ENCODE data around the gene KLK8. TPM values are rescaled to one million over a fixed set of nuclear protein-coding genes. Genes with fewer than 3 reads are reported as not detected.

KLK8 gene
- total and polyA plus RNA-seq, 7 experiments from 2014 or later, result not detected

- ATAC-seq (no peak), DNase-seq (no peak)
- ChIA-PET POLR2A (no interaction called here), CTCF (no interaction called here)
- peaks cover 57 to 75% (median 61%) of the 10 kb centered on the region in 5 donors for H3K27me3 Mint-ChIP-seq
- H3K36me3 Mint-ChIP-seq, result peaks cover 0 to 7% (median 0%) of the 10 kb centered on the region in 5 donors
- peaks cover 12 to 25% (median 23%) of the 10 kb centered on the region in 7 donors for H3K4me1 Mint-ChIP-seq
- no peaks in the 10 kb centered on the region for H3K9me3 ChIP-seq (ENCODE audit: control insufficient read depth in 2 of 3, low read length in 3 of 3)
- no peaks in the 10 kb centered on the region for H3K36me3 ChIP-seq (ENCODE audit: control insufficient read depth in 2 of 3, insufficient read depth in 3 of 3, low read length in 3 of 3)
- no peak within 1 kb of the TSS for H3K27ac ChIP-seq (ENCODE audit: low read depth, low read length)
- peaks cover 0 to 8% of the 10 kb centered on the region in 2 donors for H3K27me3 ChIP-seq (ENCODE audit: control insufficient read depth in 2 of 2, insufficient read depth in 2 of 2, low read length in 2 of 2)
- peak within 1 kb of the TSS in 8 of 10 donors; percentile 46 to 83 (median 72) for H3K4me3 Mint-ChIP-seq
- H3K27ac Mint-ChIP-seq, result peak within 1 kb of the TSS in 1 of 9 donors; percentile 69
- H3K4me3 ChIP-seq (ENCODE audit: low read length), result no peak within 1 kb of the TSS
- peaks cover 0 to 3% (median 0%) of the 10 kb centered on the region in 11 donors for H3K9me3 Mint-ChIP-seq
- no peaks in the 10 kb centered on the region for H3K4me1 ChIP-seq (ENCODE audit: control insufficient read depth in 2 of 2, insufficient read depth in 2 of 2, low read length in 2 of 2)
- intact Hi-C loops (cut with micrococcal nuclease), result no loop called here
These were observed 18.1 kb upstream of the KLK8 start, which contains the start of gene KLK10 for GRCh38 chr19:51019544-51019925. Gene KLK10, minus strand, starts transcription at chr19:51019709. Its CDS starts 579 bp downstream, at chr19:51019130.

- no peaks in the 10 kb centered on the region for H3K9me3 ChIP-seq (ENCODE audit: control insufficient read depth in 2 of 3, low read length in 3 of 3)
- peak; percentile 14 for ATAC-seq
- H3K36me3 ChIP-seq (ENCODE audit: control insufficient read depth in 2 of 3, insufficient read depth in 3 of 3, low read length in 3 of 3), result no peaks in the 10 kb centered on the region
- H3K27ac ChIP-seq (ENCODE audit: low read depth, low read length), result no peak overlapping the region
- H3K27me3 ChIP-seq (ENCODE audit: control insufficient read depth in 2 of 2, insufficient read depth in 2 of 2, low read length in 2 of 2), result peaks cover 0 to 8% of the 10 kb centered on the region in 2 donors
- no peaks in the 10 kb centered on the region for H3K4me1 ChIP-seq (ENCODE audit: control insufficient read depth in 2 of 2, insufficient read depth in 2 of 2, low read length in 2 of 2)
- peaks cover 17 to 25% (median 23%) of the 10 kb centered on the region in 7 donors for H3K4me1 Mint-ChIP-seq
- peaks cover 63 to 75% (median 66%) of the 10 kb centered on the region in 5 donors for H3K27me3 Mint-ChIP-seq
- ChIA-PET CTCF (no interaction called here), POLR2A (no interaction called here)
- no peak overlapping the region for H3K27ac Mint-ChIP-seq
- no peak overlapping the region for H3K4me3 ChIP-seq (ENCODE audit: low read length)
- intact Hi-C loops (cut with micrococcal nuclease), result no loop called here
- no peak for DNase-seq
- peak overlapping the region in 8 of 10 donors; percentile 46 to 83 (median 72) for H3K4me3 Mint-ChIP-seq
- H3K36me3 Mint-ChIP-seq, result peaks cover 0 to 7% (median 0%) of the 10 kb centered on the region in 5 donors
- peaks cover 0 to 3% (median 0%) of the 10 kb centered on the region in 11 donors for H3K9me3 Mint-ChIP-seq
These were observed 17.5 kb upstream of the KLK8 start for GRCh38 chr19:51018745-51019543.

GRCh38 chr19:51016798-51017683 is 15.6 kb upstream of the KLK8 start:
- peaks cover 60 to 71% (median 65%) of the 10 kb centered on the region in 5 donors for H3K27me3 Mint-ChIP-seq
- H3K4me3 ChIP-seq (ENCODE audit: low read length), result no peak overlapping the region
- peaks cover 0 to 7% (median 0%) of the 10 kb centered on the region in 5 donors for H3K36me3 Mint-ChIP-seq
- no peaks in the 10 kb centered on the region for H3K36me3 ChIP-seq (ENCODE audit: control insufficient read depth in 2 of 3, insufficient read depth in 3 of 3, low read length in 3 of 3)
- ATAC-seq, result peak; percentile 40
- peak in 2 of 9 donors; percentile 26 to 38 for DNase-seq
- intact Hi-C loops (cut with micrococcal nuclease), result no loop called here
- ChIA-PET CTCF (interaction anchor here (1.0 to 1.1 kb wide), 2 partner anchors 35 to 78 kb away, joined by 3 to 4 read pairs; no protein-coding TSS in a partner anchor), POLR2A (no interaction called here)
- H3K27ac ChIP-seq (ENCODE audit: low read depth, low read length), result no peak overlapping the region
- H3K9me3 Mint-ChIP-seq, result peaks cover 0 to 3% (median 0%) of the 10 kb centered on the region in 11 donors
- peaks cover 17 to 25% (median 23%) of the 10 kb centered on the region in 7 donors for H3K4me1 Mint-ChIP-seq
- peak overlapping the region in 1 of 9 donors; percentile 38 for H3K27ac Mint-ChIP-seq
- H3K9me3 ChIP-seq (ENCODE audit: control insufficient read depth in 2 of 3, low read length in 3 of 3), result no peaks in the 10 kb centered on the region
- peaks cover 0 to 8% of the 10 kb centered on the region in 2 donors for H3K27me3 ChIP-seq (ENCODE audit: control insufficient read depth in 2 of 2, insufficient read depth in 2 of 2, low read length in 2 of 2)
- peak overlapping the region in 6 of 10 donors; percentile 53 to 83 (median 70) for H3K4me3 Mint-ChIP-seq
- no peaks in the 10 kb centered on the region for H3K4me1 ChIP-seq (ENCODE audit: control insufficient read depth in 2 of 2, insufficient read depth in 2 of 2, low read length in 2 of 2)

GRCh38 chr19:51015691-51016267 is 14.4 kb upstream of the KLK8 start:
- ChIA-PET CTCF (no interaction called here), POLR2A (no interaction called here)
- peak overlapping the region in 2 of 10 donors; percentile 19 to 54 for H3K4me3 Mint-ChIP-seq
- peaks cover 60 to 76% (median 64%) of the 10 kb centered on the region in 5 donors for H3K27me3 Mint-ChIP-seq
- H3K36me3 ChIP-seq (ENCODE audit: control insufficient read depth in 2 of 3, insufficient read depth in 3 of 3, low read length in 3 of 3), result no peaks in the 10 kb centered on the region
- peaks cover 0 to 3% (median 0%) of the 10 kb centered on the region in 11 donors for H3K9me3 Mint-ChIP-seq
- no peak overlapping the region for H3K27ac Mint-ChIP-seq
- peaks cover 0 to 7% (median 0%) of the 10 kb centered on the region in 5 donors for H3K36me3 Mint-ChIP-seq
- H3K4me1 Mint-ChIP-seq, result peaks cover 17 to 25% (median 23%) of the 10 kb centered on the region in 7 donors
- no peaks in the 10 kb centered on the region for H3K4me1 ChIP-seq (ENCODE audit: control insufficient read depth in 2 of 2, insufficient read depth in 2 of 2, low read length in 2 of 2)
- H3K4me3 ChIP-seq (ENCODE audit: low read length), result no peak overlapping the region
- peaks cover 0 to 8% of the 10 kb centered on the region in 2 donors for H3K27me3 ChIP-seq (ENCODE audit: control insufficient read depth in 2 of 2, insufficient read depth in 2 of 2, low read length in 2 of 2)
- no peak for DNase-seq
- no peak overlapping the region for H3K27ac ChIP-seq (ENCODE audit: low read depth, low read length)
- intact Hi-C loops (cut with micrococcal nuclease), result no loop called here
- no peak for ATAC-seq
- H3K9me3 ChIP-seq (ENCODE audit: control insufficient read depth in 2 of 3, low read length in 3 of 3), result no peaks in the 10 kb centered on the region

- Histone ChIP-seq H3K4me3 (ENCODE audit: low read length) (no peak overlapping the region), H3K36me3 (ENCODE audit: control insufficient read depth in 2 of 3, insufficient read depth in 3 of 3, low read length in 3 of 3) (no peaks in the 10 kb centered on the region), H3K4me1 (ENCODE audit: control insufficient read depth in 2 of 2, insufficient read depth in 2 of 2, low read length in 2 of 2) (no peaks in the 10 kb centered on the region), H3K9me3 (ENCODE audit: control insufficient read depth in 2 of 3, low read length in 3 of 3) (no peaks in the 10 kb centered on the region), H3K27ac (ENCODE audit: low read depth, low read length) (no peak overlapping the region), H3K27me3 (ENCODE audit: control insufficient read depth in 2 of 2, insufficient read depth in 2 of 2, low read length in 2 of 2) (peaks cover 0 to 8% of the 10 kb centered on the region in 2 donors)
- DNase-seq (no peak), ATAC-seq (no peak)
- Mint-ChIP-seq H3K36me3 (peaks cover 0 to 7% (median 0%) of the 10 kb centered on the region in 5 donors), H3K9me3 (peaks cover 0 to 3% (median 0%) of the 10 kb centered on the region in 11 donors), H3K27ac (peak overlapping the region in 1 of 9 donors; percentile 2), H3K4me3 (no peak overlapping the region), H3K27me3 (peaks cover 48 to 79% (median 63%) of the 10 kb centered on the region in 5 donors), H3K4me1 (peaks cover 13 to 20% (median 17%) of the 10 kb centered on the region in 7 donors)
- POLR2A ChIA-PET, result no interaction called here
- CTCF ChIA-PET, result no interaction called here
- intact Hi-C loops (cut with micrococcal nuclease), result no loop called here
These were observed 12.8 kb upstream of the KLK8 start for GRCh38 chr19:51014242-51014641.

GRCh38 chr19:51012661-51013190 is 11.3 kb upstream of the KLK8 start:
- intact Hi-C loops (cut with micrococcal nuclease), result no loop called here
- ChIA-PET POLR2A (no interaction called here), CTCF (interaction anchor here (0.7 kb wide), 1 partner anchor 149 kb away, joined by 3 read pairs; no protein-coding TSS in a partner anchor)
- DNase-seq (no peak), ATAC-seq (no peak)
- Histone ChIP-seq H3K36me3 (ENCODE audit: control insufficient read depth in 2 of 3, insufficient read depth in 3 of 3, low read length in 3 of 3) (no peaks in the 10 kb centered on the region), H3K27ac (ENCODE audit: low read depth, low read length) (no peak overlapping the region), H3K4me3 (ENCODE audit: low read length) (no peak overlapping the region), H3K4me1 (ENCODE audit: control insufficient read depth in 2 of 2, insufficient read depth in 2 of 2, low read length in 2 of 2) (no peaks in the 10 kb centered on the region), H3K9me3 (ENCODE audit: control insufficient read depth in 2 of 3, low read length in 3 of 3) (no peaks in the 10 kb centered on the region), H3K27me3 (ENCODE audit: control insufficient read depth in 2 of 2, insufficient read depth in 2 of 2, low read length in 2 of 2) (peaks cover 0 to 8% of the 10 kb centered on the region in 2 donors)
- Mint-ChIP-seq H3K4me3 (no peak overlapping the region), H3K4me1 (peaks cover 5 to 11% (median 8%) of the 10 kb centered on the region in 7 donors), H3K27me3 (peaks cover 35 to 76% (median 54%) of the 10 kb centered on the region in 5 donors), H3K9me3 (peaks cover 0 to 3% (median 0%) of the 10 kb centered on the region in 11 donors), H3K27ac (no peak overlapping the region), H3K36me3 (peaks cover 0 to 6% (median 0%) of the 10 kb centered on the region in 5 donors)
